Sigmoid colon (tissue), 7 donors: ENCODE measurements around the gene TEKT5. TPM values are rescaled to one million over a fixed set of nuclear protein-coding genes. Genes with fewer than 3 reads are reported as not detected.

ENCODE experiments used
- DNase-seq: peaks from one replicate; pipeline ENCODE4 v3.0.0-alpha.2; 2019
- H3K27ac ChIP-seq, 4 donors: fragments of 200-600 bp; sonication (generic); one replicate each; pipeline ENCODE4 v1.5.1; 2016 to 2019; ENCODE audit warnings: mild to moderate bottlenecking in 1 of 4
- H3K27me3 ChIP-seq, 3 donors: fragments of 200-600 bp; sonication (generic); one replicate each; pipeline ENCODE4 v1.5.1; 2019; ENCODE audit warnings: mild to moderate bottlenecking in 1 of 3
- H3K36me3 ChIP-seq, 4 donors: fragments of 200-600 bp; sonication (generic); one replicate each; pipeline ENCODE4 v1.5.1; 2016 to 2019
- H3K4me1 ChIP-seq, 4 donors: fragments of 200-600 bp; sonication (generic); one replicate each; pipeline ENCODE4 v1.5.1; 2017 to 2019
- H3K4me3 ChIP-seq, 4 donors: fragments of 200-600 bp; sonication (generic); one replicate each; pipeline ENCODE4 v1.5.1; 2017 to 2019; ENCODE audit warnings: mild to moderate bottlenecking in 2 of 4, moderate library complexity in 1 of 4
- H3K9me3 ChIP-seq, 4 donors: fragments of 200-600 bp in 3 of 4; sonication (generic) in 3 of 4; one replicate each; pipeline versions ENCODE4 v1.5.1 to v1.6.1; 2013 to 2019
- EP300 ChIP-seq, 4 donors: sonication (generic); formaldehyde crosslinking; IDR thresholded peaks; one replicate each; pipeline ENCODE4 v1.6.1; 2017; ENCODE audit warnings: antibody characterized with exemption in 4 of 4
- POLR2A ChIP-seq, 2 donors: fragments of 450-650 bp; IDR thresholded peaks; one replicate each; pipeline ENCODE4 v1.6.1; 2016; ENCODE audit warnings: antibody characterized with exemption in 2 of 2, mild to moderate bottlenecking in 2 of 2, moderate library complexity in 2 of 2
- POLR2AphosphoS5 ChIP-seq, 4 donors: sonication (generic); formaldehyde crosslinking; IDR thresholded peaks; one replicate each; pipeline ENCODE4 v1.6.1; 2017; ENCODE audit warnings: antibody characterized with exemption in 4 of 4
- WGBS, 2 donors: extraction: QIAGEN DNeasy Blood & Tissue Kit; methylation state at CpG; one replicate each; pipeline ENCODE4 v1.1.7; 2013; 5-methylcytosine and 5-hydroxymethylcytosine counted together
- intact Hi-C: fragments of 100-400 bp; cut with DNase I; formaldehyde crosslinking; loops from one replicate; pipeline ENCODE4 v1.15.1; 2023
- polyA plus RNA-seq, 3 donors: library from polyadenylated mRNA; stranded (reverse); fragments of 200-250 nt; gene quantifications; one replicate each; pipeline ENCODE4 v1.2.3, GENCODE V29; 2013
- total RNA-seq, 4 donors: library from RNA; depleted of rRNA; stranded (reverse); fragments of >200 nt; gene quantifications; one replicate each; pipeline ENCODE4 v1.1.0, GENCODE V29; 2016
- TF ChIP-seq, protein P1 (sequence below), 4 experiments: fragments of 450-650 bp in 3 of 4; fragments of 200-600 bp in 1 of 4; IDR thresholded peaks; one replicate each; pipeline ENCODE4 v1.5.1; 2016 to 2019; ENCODE audit warnings: antibody characterized with exemption in 4 of 4, mild to moderate bottlenecking in 3 of 4, moderate library complexity in 2 of 4
- donor health status: healthy with polysubstance abuse.
- donor health status: Bipolar disorder and iron deficiency.
- donor health status: healthy.

Gene TEKT5
- total and polyA plus RNA-seq, 7 donors, result 0.09 to 2.1 (median 0.83) TPM; not detected in 4

DNA sequence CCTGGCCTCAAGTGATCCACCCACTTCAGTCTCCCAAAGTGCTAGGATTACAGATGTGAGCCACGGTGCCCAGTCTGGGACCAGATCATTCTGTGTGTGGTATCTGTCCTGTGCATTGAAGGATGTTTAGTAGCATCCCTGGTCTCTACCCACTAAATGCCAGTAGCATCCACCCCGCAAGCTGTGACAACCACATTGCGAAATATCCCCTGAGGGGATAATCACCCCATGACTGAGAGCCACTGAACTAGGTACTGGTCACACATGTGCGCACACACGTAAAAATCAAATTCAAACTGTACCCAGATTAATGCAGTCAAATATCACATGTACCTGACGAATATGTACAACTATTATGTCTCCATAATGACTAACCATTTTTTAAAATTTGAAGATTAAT, 35.8 kb downstream of the TEKT5 start:
- Histone ChIP-seq H3K36me3 (no peaks in the 10 kb centered on the region), H3K4me3 (no peak overlapping the region), H3K9me3 (no peaks in the 10 kb centered on the region), H3K4me1 (peaks cover 0 to 3% (median 0%) of the 10 kb centered on the region in 4 donors), H3K27ac (no peak overlapping the region), H3K27me3 (no peaks in the 10 kb centered on the region)
- TF ChIP-seq POLR2AphosphoS5 (IDR thresholded peaks at IDR 0.05) (no peak), EP300 (IDR thresholded peaks at IDR 0.05) (no peak), POLR2A (IDR thresholded peaks at IDR 0.05) (no peak)
- TF ChIP-seq, protein P1, sequence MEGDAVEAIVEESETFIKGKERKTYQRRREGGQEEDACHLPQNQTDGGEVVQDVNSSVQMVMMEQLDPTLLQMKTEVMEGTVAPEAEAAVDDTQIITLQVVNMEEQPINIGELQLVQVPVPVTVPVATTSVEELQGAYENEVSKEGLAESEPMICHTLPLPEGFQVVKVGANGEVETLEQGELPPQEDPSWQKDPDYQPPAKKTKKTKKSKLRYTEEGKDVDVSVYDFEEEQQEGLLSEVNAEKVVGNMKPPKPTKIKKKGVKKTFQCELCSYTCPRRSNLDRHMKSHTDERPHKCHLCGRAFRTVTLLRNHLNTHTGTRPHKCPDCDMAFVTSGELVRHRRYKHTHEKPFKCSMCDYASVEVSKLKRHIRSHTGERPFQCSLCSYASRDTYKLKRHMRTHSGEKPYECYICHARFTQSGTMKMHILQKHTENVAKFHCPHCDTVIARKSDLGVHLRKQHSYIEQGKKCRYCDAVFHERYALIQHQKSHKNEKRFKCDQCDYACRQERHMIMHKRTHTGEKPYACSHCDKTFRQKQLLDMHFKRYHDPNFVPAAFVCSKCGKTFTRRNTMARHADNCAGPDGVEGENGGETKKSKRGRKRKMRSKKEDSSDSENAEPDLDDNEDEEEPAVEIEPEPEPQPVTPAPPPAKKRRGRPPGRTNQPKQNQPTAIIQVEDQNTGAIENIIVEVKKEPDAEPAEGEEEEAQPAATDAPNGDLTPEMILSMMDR (IDR thresholded peaks at IDR 0.05), result no peak
- intact Hi-C loops, result no loop called here
- WGBS, 2 donors, result 91 to 92% methylated on average over 6 of the region's 6 CpGs
- no peak for DNase-seq

DNA sequence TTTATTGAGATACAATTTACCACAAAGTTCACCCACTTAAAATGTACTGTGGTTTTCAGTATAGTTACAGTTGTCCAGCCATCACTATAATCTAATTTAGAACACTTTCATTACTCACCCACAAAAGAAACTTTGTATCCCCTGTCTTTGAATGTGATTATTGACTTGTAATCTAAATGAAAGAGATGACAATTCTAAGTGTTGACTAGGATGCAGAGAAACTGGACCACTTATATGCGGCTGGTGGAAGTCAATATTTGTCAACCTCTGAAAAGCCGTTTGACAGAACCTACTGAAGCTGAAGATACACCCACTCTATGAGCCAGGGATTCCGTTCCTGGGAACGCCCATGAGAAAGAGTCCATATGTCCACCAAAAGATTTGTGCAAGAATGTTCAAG, 36.8 kb downstream of the TEKT5 start:
- H3K4me3 ChIP-seq, result no peak overlapping the region
- 80 to 91% methylated on average over 4 of the region's 4 CpGs for WGBS, 2 donors
- no peaks in the 10 kb centered on the region for H3K27me3 ChIP-seq
- TF ChIP-seq POLR2A (IDR thresholded peaks at IDR 0.05) (no peak), POLR2AphosphoS5 (IDR thresholded peaks at IDR 0.05) (no peak)
- H3K4me1 ChIP-seq, result peaks cover 0 to 3% (median 0%) of the 10 kb centered on the region in 4 donors
- intact Hi-C loops, result no loop called here
- H3K36me3 ChIP-seq, result no peaks in the 10 kb centered on the region
- no peak for DNase-seq
- no peaks in the 10 kb centered on the region for H3K9me3 ChIP-seq
- no peak overlapping the region for H3K27ac ChIP-seq

DNA sequence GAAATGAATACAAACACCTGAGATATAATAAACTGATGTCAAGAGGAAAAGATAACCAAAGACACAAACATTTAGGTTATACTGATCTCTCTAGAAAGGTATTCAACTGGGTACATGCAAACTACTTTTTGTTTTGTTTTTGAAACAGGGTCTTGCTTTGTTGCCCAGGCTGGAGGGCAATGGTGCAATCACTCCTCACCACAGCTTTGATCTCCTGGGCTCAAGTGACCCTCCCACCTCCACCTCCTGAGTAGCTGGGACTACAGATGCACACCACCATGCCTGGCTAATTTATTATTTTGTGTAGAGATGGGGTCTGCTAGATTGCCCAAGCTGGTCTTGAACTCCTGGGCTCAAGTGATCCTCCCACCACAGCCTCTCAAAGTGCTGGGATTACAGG, 38.1 kb downstream of the TEKT5 start:
- H3K4me1 ChIP-seq, result no peaks in the 10 kb centered on the region
- H3K9me3 ChIP-seq, result no peaks in the 10 kb centered on the region
- intact Hi-C loops, result no loop called here
- H3K36me3 ChIP-seq, result no peaks in the 10 kb centered on the region
- H3K27ac ChIP-seq, result no peak overlapping the region
- no peak for DNase-seq
- no peak overlapping the region for H3K4me3 ChIP-seq
- no peak for TF ChIP-seq POLR2A (IDR thresholded peaks at IDR 0.05)
- TF ChIP-seq POLR2AphosphoS5 (IDR thresholded peaks at IDR 0.05), result no peak
- no peak for TF ChIP-seq EP300 (IDR thresholded peaks at IDR 0.05)
- TF ChIP-seq, protein P1 (IDR thresholded peaks at IDR 0.05), result no peak
- H3K27me3 ChIP-seq, result no peaks in the 10 kb centered on the region

DNA sequence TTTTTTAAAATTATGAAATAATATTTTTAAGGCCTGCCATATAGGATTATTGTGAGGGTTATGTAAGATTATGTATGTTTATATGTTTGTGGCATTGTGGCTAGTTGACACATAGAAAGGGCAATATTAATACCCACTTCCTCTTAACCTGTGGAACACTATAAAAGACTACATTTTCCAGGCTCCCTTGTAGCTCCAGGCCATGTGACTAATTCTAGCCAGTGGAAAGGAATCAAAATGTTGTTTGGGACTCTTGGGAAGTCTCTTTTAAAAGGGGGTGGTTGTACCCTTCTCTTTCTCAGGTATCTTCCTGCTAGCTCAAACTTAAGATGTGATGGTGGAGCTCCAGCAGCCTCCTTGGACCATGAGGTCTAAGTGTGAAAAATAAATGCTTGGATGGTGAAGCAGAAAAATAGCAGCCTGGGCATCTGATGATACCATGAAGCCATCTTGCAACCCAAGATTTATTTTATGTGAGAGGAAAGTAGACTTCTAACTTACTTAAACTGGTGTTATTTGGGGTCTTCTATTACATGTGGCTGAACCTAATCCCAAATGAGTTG, 39.2 kb downstream of the TEKT5 start:
- intact Hi-C loops, result no loop called here
- H3K4me3 ChIP-seq, result no peak overlapping the region
- no peaks in the 10 kb centered on the region for H3K4me1 ChIP-seq
- H3K27ac ChIP-seq, result no peak overlapping the region
- TF ChIP-seq POLR2A (IDR thresholded peaks at IDR 0.05) (no peak), POLR2AphosphoS5 (IDR thresholded peaks at IDR 0.05) (no peak), EP300 (IDR thresholded peaks at IDR 0.05) (no peak)
- TF ChIP-seq, protein P1 (IDR thresholded peaks at IDR 0.05), result no peak
- no peaks in the 10 kb centered on the region for H3K36me3 ChIP-seq
- no peaks in the 10 kb centered on the region for H3K27me3 ChIP-seq
- no peaks in the 10 kb centered on the region for H3K9me3 ChIP-seq
- no peak for DNase-seq

DNA sequence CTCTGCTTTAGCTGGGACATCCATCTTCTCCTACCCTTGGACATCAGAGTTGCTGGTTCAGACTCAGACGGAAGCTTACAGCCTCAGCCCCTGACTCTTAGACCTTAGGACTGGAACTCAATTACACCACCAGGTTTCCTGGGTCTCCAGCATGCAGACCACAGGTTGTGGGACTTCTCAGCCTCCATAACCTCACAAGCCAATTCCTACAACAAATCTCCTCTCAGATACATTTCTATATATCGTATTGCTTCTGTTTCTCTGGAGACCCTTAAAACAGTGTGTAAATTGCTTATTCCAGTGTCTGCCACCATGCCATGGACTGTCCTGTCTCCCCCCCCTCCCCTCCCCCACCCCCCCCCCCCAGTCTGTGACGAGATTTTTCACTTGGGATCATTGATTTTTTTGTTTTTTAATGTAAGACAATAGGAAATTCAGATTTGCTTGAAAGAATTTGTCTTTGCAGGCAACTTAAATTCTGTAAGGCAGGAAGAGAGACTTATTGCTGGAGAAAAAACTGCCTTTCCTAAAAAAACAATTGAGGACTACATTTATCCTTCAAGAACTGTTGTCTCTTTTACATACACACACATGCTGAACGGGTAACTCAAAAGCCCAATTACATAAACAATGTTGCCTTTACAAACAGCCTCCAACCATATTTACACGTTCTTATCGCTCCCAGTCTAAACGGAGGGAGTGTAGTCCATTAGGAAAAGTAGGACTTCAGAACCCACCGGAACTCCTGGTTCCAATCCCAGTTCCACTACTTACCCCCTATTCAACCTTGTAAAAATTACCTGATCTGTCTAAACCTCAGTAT, 39.9 kb downstream of the TEKT5 start:
- TF ChIP-seq EP300 (IDR thresholded peaks at IDR 0.05) (no peak), POLR2A (IDR thresholded peaks at IDR 0.05) (no peak), POLR2AphosphoS5 (IDR thresholded peaks at IDR 0.05) (no peak)
- TF ChIP-seq, protein P1 (IDR thresholded peaks at IDR 0.05), result no peak
- intact Hi-C loops, result no loop called here
- H3K4me3 ChIP-seq, result no peak overlapping the region
- 58 to 66% methylated on average over 8 of the region's 8 CpGs for WGBS, 2 donors
- no peaks in the 10 kb centered on the region for H3K4me1 ChIP-seq
- DNase-seq, result no peak
- no peak overlapping the region for H3K27ac ChIP-seq
- H3K36me3 ChIP-seq, result no peaks in the 10 kb centered on the region
- no peaks in the 10 kb centered on the region for H3K27me3 ChIP-seq
- no peaks in the 10 kb centered on the region for H3K9me3 ChIP-seq
